ENCODE results near the gene PPT2. TPM values are rescaled to one million over a fixed set of nuclear protein-coding genes. Genes with fewer than 3 reads are reported as not detected.

PPT2 gene
- total and polyA plus RNA-seq, 2 of the 13 experiments (the other 11 are each of a cell fraction or from before 2014, with no cell fraction given): 39.2 to 61.8 TPM

- Histone ChIP-seq H3K4me3 (replicated peaks in 1 of 3; ENCODE audit: insufficient read depth in 1 of 3, low read depth in 2 of 3, low read length in 3 of 3) (peak within 1 kb of the TSS; percentile 96 to 98 (median 98)), H3K27ac (ENCODE audit: extremely low read length, insufficient read depth, low read length) (peak within 1 kb of the TSS; percentile 97), H3K4me2 (ENCODE audit: low read depth, low read length) (peak within 1 kb of the TSS; percentile 98), H4K20me1 (ENCODE audit: insufficient read depth, low read length) (no peaks in the 10 kb centered on the region), H2AFZ (ENCODE audit: low read length) (no peak within 1 kb of the TSS), H3K79me2 (ENCODE audit: insufficient read depth, low read length) (peaks cover 49% of the 10 kb centered on the region), H3K9me3 (ENCODE audit: low read length) (no peaks in the 10 kb centered on the region), H3K9ac (ENCODE audit: insufficient read depth, low read depth, low read length) (peak within 1 kb of the TSS; percentile 90), H3K27me3 (ENCODE audit: control insufficient read depth in 1 of 2, insufficient read depth in 2 of 2, low read length in 2 of 2) (no peaks in the 10 kb centered on the region; a peak in 1 of 5 replicates), H3K4me1 (ENCODE audit: insufficient read depth, low read length) (peaks cover 54% of the 10 kb centered on the region), H3K36me3 (replicated peaks in 1 of 2; ENCODE audit: control insufficient read depth in 1 of 2, insufficient read depth in 2 of 2, low read length in 2 of 2) (peaks cover 19 to 25% of the 10 kb centered on the region in 2 experiments; a peak in 4 of 5 replicates)
- in situ Hi-C loops (cut with HindIII; ENCODE audit: extremely low pct_ligation_motif_present, low pct_unique_long_range_greater_than_20kb): no loop called here
- POLR2A ChIA-PET: interaction anchor here (0.6 to 5.8 kb wide), 23 partner anchors 9 to 1093 kb away, joined by 3 to 127 read pairs (median 5); partner anchors contain the start of genes ATF6B, CFB, FKBPL and GPANK1
- intact Hi-C loops (cut with micrococcal nuclease; ENCODE audit: unreplicated experiment): loop anchor here (1.0 to 5.0 kb wide), 6 partner anchors 12 to 1089 kb away; partner anchors contain the start of genes ATF6B, PBX2 and PPT2
- BruUV-seq (replicated peaks): no TSS peak
- DNase-seq (ENCODE audit: low spot score) (peak; percentile 100), FAIRE-seq (peak; percentile 99), ATAC-seq (peak; percentile 90)
- CTCF ChIA-PET (ENCODE audit: low intra/inter-chr PET ratio, low total read pairs): interaction anchor here (0.9 kb wide), 1 partner anchor 59 kb away, joined by 3 read pairs; no protein-coding TSS in a partner anchor
- WGBS (ENCODE audit: low lambda C conversion rate): under 1% methylated on average over 33 of the region's 33 CpGs
- TF ChIP-seq ZNF343 (CRISPR knock-in tag; IDR thresholded peaks at IDR 0.05) (no peak), SMAD1 (CRISPR knock-in tag; IDR thresholded peaks at IDR 0.05; ENCODE audit: borderline replicate concordance, low read depth) (no peak; the same call in 1 of the 2 replicates), ZNF232 (CRISPR knock-in tag; IDR thresholded peaks at IDR 0.05; ENCODE audit: borderline replicate concordance) (no peak), MTF2 (CRISPR knock-in tag; IDR thresholded peaks at IDR 0.05; ENCODE audit: borderline replicate concordance) (no peak), PLRG1 (conservative IDR thresholded peaks at IDR 0.05) (no peak), EZH2 (conservative IDR thresholded peaks at IDR 0.05; ENCODE audit: low read depth, low read length) (no peak), ZNF337 (CRISPR knock-in tag; IDR thresholded peaks at IDR 0.05; ENCODE audit: borderline replicate concordance, low read depth) (no peak; the same call in 1 of the 2 replicates), SALL2 (CRISPR knock-in tag; IDR thresholded peaks at IDR 0.05) (peak; percentile 89), ZNF747 (CRISPR knock-in tag; IDR thresholded peaks at IDR 0.05; ENCODE audit: borderline replicate concordance) (peak; percentile 65; the same call in 1 of the 2 replicates), ZNF10 (CRISPR knock-in tag; IDR thresholded peaks at IDR 0.05; ENCODE audit: borderline replicate concordance, low read depth) (no peak), HNRNPUL1 (IDR thresholded peaks at IDR 0.05; ENCODE audit: low read depth, low read length) (no peak), NFE2L1 (CRISPR knock-in tag; IDR thresholded peaks at IDR 0.05; ENCODE audit: borderline replicate concordance) (no peak), ZNF569 (CRISPR knock-in tag; IDR thresholded peaks at IDR 0.05; ENCODE audit: borderline replicate concordance) (no peak), TIGD3 (CRISPR knock-in tag; IDR thresholded peaks at IDR 0.05; ENCODE audit: borderline replicate concordance) (no peak), DR1 (CRISPR knock-in tag; IDR thresholded peaks at IDR 0.05) (0 out of 2 replicates have a peak, but pooled peaks have one; percentile 5)
- TF ChIP-seq, protein P1, sequence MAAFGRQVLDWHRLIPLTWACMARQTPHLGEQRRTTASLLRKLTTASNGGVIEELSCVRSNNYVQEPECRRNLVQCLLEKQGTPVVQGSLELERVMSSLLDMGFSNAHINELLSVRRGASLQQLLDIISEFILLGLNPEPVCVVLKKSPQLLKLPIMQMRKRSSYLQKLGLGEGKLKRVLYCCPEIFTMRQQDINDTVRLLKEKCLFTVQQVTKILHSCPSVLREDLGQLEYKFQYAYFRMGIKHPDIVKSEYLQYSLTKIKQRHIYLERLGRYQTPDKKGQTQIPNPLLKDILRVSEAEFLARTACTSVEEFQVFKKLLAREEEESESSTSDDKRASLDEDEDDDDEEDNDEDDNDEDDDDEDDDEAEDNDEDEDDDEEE (CRISPR knock-in tag; IDR thresholded peaks at IDR 0.05): peak; percentile 45; the same call in 1 of the 2 replicates
- TF ChIP-seq, protein P2, sequence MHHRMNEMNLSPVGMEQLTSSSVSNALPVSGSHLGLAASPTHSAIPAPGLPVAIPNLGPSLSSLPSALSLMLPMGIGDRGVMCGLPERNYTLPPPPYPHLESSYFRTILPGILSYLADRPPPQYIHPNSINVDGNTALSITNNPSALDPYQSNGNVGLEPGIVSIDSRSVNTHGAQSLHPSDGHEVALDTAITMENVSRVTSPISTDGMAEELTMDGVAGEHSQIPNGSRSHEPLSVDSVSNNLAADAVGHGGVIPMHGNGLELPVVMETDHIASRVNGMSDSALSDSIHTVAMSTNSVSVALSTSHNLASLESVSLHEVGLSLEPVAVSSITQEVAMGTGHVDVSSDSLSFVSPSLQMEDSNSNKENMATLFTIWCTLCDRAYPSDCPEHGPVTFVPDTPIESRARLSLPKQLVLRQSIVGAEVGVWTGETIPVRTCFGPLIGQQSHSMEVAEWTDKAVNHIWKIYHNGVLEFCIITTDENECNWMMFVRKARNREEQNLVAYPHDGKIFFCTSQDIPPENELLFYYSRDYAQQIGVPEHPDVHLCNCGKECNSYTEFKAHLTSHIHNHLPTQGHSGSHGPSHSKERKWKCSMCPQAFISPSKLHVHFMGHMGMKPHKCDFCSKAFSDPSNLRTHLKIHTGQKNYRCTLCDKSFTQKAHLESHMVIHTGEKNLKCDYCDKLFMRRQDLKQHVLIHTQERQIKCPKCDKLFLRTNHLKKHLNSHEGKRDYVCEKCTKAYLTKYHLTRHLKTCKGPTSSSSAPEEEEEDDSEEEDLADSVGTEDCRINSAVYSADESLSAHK (CRISPR knock-in tag; IDR thresholded peaks at IDR 0.05; ENCODE audit: borderline replicate concordance): no peak
Measured at GRCh38 chr6:32177788-32178546, 24.0 kb downstream of the PPT2 start, which contains the start of gene RNF5. TSS of gene RNF5 (plus strand) at chr6:32178405. CDS start at chr6:32178512, 107 bp downstream.
